GM18499 (cell line): ENCODE data around the gene SEPTIN12.
"Not testable (repeated sequence)": the region's sequence is repeated elsewhere in the genome, so short reads cannot be mapped to it uniquely, and the experiment has no call there.

Experiments used
- ATAC-seq: cut with Tn5 transposase; IDR thresholded peaks from one replicate; pipeline ENCODE4 v1.9.1; 2021; ENCODE audit warnings: moderate number of reproducible peaks; ENCODE audit not compliant: insufficient read depth, unreplicated experiment

SEPTIN12 gene

DNA sequence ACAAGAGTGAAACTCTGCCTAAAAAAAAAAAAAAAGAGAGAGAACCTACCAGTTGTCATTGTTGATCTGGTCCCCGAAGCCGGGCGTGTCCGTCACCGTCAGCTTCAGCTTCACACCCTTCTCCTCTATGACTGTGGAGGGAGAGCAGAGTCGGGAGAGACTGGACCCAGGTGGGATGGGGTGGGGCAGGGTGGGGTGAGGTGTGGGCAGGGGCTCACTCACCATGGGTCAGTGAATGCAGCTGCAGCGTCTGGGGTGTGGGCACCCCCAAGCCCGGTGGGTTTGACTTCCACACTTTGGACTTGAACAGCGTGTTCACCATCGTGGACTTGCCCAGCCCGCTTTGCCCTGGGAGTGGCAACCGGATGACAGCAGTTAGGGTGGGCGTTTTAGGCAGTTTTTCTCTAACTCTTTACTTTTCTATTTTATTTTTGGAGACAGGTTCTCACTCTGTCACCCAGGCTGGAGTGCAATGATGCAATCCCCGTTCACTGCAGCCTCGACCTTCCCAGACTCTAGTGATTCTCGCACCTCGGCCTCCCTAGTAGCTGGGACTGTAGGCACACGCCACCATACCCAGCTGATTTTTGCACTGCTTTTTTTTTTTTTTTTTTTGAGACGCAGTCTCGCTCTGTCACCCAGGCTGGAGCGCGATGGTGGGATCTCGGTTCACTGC is 2.2 kb downstream of the SEPTIN12 start:
- ATAC-seq, result no peak

DNA sequence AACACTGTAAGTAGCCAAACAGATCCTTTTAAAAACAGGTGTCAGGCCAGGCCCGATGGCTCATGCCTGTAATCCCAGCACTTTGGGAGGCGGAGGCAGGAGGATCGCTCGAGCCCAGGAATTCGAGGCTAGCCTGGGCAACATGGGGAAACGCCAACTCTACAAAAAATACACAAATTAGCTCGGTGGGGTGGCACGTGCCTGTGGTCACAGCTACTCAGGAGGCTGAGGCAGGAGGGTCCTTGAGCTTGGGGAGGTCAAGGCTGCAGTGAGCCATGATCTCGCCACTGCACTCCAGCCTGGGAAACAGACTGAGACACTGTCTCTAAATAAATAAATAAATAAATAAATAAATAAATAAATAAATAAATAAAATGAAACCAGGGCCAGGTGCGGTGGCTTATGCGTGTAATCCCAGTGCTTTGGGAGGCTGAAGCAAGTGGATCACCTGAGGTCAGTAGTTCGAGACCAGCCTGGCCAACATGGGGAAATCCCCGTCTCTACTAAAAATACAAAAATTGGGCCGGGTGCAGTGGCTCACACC is 3.6 kb downstream of the SEPTIN12 start:
- not testable (repeated sequence) for ATAC-seq

DNA sequence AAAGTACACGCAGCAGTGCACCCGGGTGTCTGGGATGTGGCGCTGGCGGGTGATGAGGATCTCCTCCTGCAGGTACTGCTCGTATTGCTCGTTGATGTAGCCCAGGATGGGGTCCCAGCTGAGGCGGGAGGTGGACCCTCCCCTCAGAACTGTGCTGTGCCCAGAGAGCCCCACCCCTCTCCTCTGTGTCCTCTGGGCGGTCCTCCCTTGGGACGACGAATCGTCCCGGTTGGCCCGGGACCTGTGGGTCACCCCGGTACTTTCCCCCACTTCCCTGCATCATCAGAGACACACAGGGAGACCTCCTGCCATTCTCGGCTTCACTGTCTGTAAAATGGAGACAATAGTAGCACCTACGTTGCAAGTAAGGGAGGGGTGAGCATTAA is 4.2 kb downstream of the SEPTIN12 start:
- ATAC-seq, result no peak

DNA sequence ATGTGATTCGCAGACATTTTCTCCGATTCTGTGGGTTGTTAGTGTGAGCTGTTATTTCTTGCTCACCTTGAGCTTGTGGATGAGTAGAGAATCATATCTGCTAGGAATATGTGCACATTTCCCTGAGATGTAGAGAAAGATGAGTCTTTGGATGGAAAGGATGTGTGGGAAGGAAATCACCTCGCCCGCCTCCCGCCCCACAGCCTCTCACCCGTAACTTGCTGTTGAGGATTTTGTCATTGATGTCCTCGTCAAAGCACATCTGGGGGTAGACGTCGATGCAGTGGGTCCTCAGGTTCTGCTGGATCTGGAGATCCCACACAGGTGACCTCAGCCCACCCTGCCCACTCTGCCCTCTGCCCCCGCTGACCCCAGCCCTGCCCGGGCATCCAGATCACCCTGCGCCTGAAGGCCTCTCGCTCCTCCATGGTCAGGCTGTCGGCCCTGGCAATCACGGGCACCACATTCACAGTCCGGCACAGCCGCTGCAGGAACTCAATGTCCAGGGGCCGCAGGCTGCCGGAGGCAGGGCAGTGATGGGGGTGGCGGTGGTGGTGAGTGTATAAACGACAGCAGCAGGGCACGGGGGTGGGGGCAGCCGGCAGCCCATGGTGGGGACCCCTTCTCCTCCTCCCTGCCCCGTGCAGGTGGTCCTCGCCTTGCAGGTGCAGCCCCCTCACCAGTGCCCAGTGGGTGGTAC is 4.7 kb downstream of the SEPTIN12 start:
- ATAC-seq, result no peak

DNA sequence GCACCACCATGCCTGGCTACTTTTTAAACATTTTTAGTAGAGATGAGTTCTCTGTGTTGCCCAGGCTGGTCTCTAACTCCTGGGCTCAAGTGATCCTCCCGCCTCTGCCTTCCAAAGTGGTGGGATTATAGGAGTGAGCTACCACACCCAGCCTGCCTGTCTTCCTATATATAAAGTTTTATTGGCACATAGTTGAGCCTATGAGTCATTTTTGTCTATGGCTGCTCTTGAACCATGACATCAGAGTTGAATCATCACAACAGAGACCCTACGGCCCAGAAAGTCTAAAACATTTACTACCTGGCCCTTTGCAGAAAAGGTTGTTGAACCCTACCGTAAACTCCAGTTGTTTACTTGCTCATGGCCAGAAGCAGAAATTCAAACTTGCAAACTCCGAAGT is 7.9 kb downstream of the SEPTIN12 start:
- ATAC-seq, result no peak

DNA sequence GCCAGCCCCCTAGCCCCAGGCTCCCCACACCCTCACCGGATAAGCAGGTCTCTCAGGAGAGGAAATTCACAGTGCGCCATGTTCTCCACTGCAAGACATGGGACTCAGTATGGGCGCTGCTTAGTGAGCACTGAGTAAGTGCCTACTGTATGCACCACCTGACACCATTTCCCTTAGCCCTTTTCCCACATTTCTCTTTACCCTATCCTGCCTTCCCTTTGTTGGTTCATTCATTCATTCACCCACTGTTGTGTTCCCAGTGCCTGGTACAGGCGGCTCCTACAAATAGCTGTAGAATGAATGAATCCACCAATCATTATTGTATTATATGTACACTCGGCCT is 10.1 kb downstream of the SEPTIN12 start:
- ATAC-seq, result no peak

DNA sequence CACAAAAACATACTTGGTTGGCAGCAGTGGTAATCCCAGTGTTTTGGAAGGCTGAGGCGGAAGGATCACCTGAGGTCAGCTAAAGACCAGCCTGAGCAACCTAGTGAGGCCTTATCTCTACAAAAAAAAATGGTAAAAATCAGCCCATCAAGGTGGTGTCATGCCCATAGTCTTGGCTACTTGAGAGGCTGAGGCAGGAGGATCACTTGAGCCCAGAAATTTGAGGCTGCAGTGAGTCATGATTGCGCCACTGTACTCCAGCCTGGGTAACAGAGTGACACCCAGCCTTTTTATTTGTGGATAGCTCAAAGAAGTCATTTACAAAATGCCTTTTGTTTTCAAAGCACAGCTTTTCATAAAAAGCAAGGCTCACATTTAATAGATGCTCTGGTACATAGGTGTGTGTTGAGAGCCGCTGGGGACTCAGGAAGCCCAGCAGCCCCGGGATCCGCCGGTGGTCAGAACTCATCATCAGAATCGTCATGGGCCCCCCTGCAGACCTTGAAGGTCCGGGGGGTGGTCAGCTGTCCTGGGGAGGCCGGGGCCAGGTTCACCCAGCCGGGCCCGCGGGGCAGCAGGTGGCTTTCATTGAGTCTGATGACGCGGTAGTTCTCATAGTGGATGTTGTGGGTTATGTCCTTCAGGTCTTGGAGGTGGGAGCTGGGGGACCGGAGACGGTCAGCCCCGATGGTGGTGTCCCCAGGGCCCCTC is 10.7 kb downstream of the SEPTIN12 start:
- no peak for ATAC-seq

DNA sequence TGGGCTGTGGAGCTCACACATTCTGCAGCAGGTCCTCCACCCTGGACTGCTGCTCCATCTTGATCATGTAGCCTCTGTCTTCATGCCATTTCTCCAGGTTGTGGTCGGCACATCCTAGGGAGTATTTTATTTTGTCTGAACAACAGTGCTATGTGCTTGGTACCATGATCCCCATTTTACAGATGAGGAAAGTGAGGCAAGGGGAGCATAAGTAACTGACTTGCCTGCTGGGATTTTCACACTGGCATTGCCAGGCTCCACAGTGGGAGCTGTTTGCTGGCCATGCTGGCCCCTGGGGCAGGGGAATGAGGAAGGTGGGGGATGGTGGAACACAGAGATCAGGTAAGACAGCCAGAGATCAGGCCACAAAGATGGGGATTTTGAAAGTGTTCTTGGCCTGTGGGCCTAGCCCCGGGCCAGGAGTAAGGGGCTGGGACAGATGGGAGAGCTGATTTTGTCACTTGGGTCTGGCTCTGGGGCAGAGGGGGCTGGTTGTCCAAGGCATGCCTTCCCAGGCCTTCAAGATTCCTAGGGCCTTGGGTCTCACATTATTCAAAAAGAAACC is 11.9 kb downstream of the SEPTIN12 start:
- ATAC-seq, result no peak

DNA sequence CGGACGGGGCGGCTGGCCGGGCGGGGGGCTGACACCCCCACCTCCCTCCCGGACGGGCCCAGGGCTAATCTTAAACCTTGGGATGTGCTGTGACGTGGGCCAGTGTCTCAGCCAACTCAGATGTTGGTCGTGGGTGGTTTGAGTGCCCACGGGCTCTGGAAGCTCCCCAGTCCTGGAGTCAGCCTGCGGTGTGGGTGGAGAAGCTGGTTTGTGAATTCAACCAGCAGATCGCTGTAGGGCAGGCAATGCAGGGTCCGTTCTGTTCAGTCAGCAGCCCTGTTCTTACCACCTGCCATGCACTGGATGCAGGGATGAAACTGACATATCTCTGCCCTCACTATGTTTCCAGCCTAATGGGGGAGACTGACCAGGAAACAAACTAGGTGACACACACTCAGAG is 13.1 kb downstream of the SEPTIN12 start:
- no peak for ATAC-seq

DNA sequence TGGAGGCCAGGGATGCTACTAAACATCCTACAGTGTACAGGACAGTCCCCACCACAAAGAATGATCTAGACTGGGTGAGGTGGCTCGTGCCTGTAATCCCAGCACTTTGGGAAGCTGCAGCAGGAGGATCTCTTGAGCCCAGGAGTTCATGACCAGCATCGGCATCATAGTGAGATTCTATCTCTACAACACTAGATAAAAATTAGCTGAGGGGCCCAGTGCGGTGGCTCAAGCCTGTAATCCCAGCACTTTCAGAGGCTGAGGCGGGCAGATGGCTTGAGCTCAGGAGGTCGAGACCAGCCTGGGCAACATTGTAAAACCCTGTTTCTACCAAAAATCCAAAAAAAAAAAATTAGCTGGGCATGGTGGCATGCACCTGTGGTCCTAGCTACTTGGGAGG is 15.8 kb downstream of the SEPTIN12 start:
- no peak for ATAC-seq

DNA sequence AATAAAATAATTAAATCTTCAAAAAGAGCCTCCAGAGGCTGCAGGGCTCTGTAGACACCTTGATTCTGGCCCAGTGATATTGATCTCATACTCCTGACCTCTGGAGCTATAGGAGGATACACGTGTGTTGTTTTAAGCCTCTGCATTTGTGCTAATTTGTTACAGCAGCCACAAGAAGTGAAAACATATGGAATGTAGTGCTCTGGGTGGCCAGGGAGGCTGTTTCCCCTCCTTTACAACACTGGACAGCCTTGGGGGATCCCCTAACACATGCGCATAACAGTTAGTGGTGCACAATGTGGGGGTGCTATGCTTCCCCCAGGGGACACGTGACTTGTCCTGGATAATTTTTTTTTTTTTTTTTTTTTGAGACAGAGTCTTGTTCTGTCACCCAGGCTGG is 16.5 kb downstream of the SEPTIN12 start:
- no peak for ATAC-seq

DNA sequence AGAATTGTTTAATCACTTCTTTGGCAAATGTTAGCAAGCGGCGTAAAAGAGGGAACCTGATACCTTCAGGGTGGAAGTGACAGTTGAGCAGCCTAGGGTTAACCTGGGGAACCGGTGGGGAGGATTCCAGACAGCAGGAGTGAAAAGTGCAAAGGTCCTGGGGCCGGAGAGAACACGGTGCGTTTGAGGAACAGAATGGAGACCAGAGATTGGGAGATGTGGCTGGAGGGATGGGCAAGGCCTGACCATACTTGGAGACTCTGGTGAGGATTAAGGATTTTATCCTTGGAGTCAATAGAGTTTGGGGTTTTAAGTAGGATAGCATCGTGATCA is 18.9 kb downstream of the SEPTIN12 start:
- no peak for ATAC-seq

DNA sequence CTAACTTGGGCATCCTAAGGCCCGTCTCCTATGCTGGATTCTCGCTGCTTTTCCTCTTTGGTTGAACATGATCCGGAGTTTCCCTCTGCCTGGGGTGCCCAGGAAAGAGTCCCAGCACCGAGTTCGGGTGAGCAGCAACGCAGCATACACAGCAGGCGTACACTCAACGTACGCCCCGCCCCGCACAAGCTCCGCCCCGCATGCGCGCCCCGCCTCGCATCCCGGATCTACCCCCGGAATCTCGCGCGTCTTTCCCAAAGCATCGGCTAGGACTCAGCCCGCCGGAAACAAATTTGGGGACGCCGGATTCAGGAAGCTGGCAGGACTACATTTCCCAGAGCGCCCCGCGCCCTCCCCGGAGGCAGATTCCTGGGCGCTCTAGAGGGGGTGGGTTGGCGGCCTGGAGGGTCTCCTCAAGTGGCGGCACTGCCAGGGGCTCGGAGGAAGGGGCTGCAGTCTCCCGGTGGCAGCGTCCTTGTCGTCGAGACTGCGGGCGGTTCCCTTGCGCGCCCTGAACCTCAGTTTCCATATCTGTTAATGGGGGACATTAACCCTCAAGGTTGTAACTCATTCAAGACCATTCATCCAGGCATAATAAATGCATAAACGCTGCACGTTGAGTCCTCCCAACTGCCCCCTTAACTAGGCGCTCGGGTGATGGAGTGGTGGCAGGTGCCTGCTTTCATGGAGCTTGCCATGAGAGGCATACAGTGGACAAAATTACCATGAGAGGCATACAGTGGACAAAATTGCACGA is 19.4 kb downstream of the SEPTIN12 start:
- no peak for ATAC-seq

DNA sequence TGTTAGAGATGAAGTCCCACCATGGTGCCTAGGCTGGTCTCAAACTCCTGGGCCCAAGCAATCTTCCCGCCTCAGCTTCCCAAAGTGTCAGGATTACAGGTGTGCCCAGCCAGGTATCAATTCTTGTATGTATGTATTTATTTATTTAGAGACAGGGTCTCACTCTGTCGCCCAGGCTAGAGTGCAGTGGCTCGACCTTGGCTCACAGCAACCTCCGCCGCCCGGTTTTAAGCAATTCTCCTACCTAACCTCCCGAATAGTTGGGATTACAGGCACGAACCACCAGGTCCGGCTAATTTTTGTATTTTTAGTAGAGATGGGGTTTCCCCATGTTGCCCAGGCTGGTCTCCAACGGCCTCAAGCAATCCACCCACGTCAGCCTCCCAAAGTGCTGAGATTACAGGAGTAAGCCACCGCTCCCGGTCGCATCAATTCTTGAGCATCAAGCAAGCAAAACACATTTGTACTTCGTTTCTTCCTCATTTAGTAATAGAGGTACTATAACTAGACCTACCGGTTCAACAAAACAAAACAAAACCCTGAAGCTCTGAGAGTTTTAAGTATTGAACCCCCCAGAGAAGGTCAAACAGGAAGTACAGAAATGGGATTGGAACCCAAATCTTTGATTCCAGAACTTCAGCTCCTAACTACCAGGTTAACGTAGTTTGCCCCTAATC is 20.1 kb downstream of the SEPTIN12 start:
- no peak for ATAC-seq

DNA sequence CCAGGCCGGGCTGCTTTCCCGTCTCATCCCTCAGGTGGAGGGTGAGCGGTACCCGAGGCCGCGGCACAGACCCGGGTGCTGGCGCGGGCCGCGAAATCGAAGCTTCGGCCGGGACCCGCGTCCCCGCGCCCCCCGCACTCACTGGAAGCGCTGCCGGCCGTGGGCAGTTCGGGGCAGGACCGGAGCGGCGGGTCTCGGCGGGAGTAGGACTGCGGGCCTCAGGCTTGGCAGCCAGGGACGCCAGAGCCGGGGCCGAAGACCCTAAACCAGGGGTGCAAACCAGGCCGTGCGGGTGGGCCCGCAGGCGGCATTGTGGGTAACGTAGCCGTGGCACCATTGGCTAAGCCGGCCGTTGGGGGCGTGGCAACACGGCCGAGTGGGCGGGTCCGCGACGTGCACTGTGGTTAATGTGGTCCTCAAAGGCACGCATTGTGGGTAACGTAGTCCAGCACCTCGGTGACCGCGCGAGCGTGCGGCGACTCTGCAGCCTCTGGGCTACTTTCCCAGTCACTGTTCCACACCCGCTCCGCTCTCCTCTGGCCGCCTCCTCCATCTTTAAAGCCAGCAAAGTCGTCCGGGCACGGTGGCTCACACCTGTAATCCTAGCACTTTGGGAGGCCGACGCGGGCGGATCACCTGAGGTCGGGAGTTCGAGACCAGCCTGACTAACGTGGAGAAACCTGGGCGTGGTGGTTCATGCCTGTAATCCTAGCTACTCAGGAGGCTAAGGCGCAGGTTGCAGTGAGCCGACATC is 21.1 kb downstream of the SEPTIN12 start, which contains the start of gene ZNF500:
TSS of gene ZNF500 (minus strand) at position 288 of the 754 bp plus-strand sequence. CDS start 1,184 bp downstream, outside the sequence.
- peak; percentile 58 for ATAC-seq

DNA sequence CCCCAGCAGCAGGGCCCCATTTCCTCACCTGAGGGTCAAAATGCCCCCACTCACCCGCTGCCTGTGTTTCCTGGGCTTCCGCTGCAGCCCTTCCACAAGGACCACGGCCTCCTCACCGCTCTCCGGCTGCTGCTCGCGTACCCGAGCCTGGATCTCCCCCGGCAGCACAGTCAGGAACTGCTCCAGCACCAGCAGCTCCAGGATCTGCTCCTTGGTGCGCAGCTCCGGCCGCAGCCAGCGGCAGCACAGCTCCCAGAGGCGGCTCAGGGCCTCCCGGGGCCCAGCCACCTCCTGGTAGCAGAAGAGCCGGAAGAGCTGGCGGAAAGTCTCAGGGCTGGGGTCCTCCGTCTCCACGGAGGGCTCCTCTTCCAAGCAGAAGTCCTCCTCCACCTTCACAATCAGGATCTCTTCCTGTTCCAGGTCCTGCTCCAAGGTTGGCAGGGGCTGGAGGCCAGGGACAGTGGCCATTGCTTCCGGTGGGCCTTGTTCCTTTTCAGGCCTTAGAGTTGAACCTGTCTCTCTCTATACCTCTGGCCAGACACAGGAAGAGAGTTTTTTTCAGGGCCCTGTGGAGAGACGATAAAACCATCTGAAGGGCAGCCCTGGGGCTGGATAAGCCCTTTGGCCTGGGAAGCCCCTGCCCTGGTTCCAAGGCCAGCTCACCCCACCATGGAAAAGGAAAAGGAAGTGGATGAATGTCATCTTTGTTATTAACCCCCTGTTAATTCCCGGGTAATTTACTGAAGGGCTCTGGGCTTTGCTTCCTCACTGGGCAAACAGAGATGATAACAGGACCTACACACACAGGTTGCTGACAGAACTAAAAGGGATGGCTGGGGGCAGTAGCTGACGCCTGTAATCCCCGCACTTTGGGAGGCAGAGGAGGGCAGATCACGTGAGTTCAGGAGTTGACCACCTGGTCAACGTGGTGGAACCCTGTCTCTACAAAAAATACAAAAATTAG is 22.4 kb downstream of the SEPTIN12 start:
- no peak for ATAC-seq

DNA sequence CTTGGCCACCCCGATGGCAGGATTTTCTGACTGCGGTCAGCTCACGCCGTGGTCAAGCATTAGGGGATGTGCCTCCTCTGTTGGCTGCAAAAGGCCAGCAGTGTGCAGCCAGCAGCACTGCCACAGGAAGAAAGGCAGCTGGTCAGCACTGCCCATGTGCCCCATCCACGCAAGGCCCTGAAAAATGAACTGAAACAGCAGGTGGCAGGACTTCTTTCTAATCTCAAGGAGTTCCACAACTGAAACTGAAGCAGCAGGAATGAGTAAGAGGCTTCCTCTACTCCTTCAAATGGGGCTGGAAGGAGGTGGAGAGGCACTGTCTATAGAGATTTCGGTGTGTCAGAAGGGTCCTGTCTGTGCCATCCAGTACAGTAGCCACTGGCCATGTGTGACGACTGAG is 24.4 kb downstream of the SEPTIN12 start:
- ATAC-seq, result no peak

DNA sequence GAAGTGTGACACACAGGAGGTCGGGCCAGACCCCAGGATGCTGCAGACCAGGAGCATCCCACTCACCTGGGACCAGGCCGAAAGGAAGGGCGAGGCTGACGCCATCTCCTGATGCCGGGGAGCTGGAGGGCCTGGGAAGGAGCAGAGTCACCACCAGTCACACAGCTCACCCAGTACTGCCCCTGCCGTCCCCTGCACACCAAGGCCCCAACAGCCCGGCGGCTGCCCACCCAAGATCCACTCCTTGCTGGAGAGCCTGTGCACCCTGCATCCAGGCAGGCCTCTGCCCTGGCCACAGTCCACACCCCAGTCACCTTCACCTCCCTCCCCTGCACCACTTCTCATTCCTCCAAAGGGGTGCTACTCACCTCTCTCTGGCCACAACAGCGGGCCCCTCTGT is 25.9 kb downstream of the SEPTIN12 start:
- ATAC-seq, result no peak
